ENCODE data around the gene PTPRR.

DNA sequence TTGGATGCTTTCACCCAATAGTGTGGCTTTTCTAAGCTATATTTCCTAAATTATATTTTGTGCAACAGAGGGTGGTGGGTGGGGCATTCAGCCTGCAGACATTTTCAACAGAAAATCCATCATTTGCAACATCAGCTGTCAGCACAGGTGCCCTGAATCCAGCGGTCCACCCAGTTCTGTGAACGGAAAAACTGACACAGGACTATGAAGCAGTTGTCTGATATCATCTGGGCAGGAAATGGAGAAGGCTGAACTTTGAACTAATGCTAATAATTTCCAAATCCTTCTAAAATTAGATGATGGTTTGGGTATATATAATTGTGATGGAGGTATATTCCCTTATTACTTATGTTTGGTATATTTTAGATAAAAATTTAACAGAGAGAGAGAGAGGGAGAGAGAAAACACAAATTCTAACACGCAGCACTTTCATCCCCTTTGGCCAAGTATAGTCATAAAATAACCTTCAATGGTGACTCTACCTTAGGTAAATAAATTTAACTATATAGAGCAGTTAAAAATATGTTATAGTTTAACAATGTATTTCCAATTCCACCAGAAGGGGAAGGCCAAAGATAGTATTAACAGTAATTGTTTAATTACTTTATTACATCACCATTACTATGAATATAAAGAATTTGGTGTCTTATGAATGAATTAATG, 225.0 kb downstream of the PTPRR start:
- TF ChIP-seq, protein P1, sequence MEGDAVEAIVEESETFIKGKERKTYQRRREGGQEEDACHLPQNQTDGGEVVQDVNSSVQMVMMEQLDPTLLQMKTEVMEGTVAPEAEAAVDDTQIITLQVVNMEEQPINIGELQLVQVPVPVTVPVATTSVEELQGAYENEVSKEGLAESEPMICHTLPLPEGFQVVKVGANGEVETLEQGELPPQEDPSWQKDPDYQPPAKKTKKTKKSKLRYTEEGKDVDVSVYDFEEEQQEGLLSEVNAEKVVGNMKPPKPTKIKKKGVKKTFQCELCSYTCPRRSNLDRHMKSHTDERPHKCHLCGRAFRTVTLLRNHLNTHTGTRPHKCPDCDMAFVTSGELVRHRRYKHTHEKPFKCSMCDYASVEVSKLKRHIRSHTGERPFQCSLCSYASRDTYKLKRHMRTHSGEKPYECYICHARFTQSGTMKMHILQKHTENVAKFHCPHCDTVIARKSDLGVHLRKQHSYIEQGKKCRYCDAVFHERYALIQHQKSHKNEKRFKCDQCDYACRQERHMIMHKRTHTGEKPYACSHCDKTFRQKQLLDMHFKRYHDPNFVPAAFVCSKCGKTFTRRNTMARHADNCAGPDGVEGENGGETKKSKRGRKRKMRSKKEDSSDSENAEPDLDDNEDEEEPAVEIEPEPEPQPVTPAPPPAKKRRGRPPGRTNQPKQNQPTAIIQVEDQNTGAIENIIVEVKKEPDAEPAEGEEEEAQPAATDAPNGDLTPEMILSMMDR (IDR thresholded peaks at IDR 0.05): no peak
- no peak for TF ChIP-seq EZH2 (IDR thresholded peaks at IDR 0.05; ENCODE audit: borderline replicate concordance, insufficient read depth, low read depth, low read length, poor library complexity, severe bottlenecking)

Data from B cell (primary cell).